HG02943 (cell line): ENCODE data around the gene ST3GAL2.
"Not testable (repeated sequence)": the region's sequence is repeated elsewhere in the genome, so short reads cannot be mapped to it uniquely, and the experiment has no call there.

ENCODE experiments used
- ATAC-seq: cut with Tn5 transposase; IDR thresholded peaks from one replicate; pipeline ENCODE4 v1.9.1; 2021; ENCODE audit warnings: mild to moderate bottlenecking, low read depth, moderate library complexity; ENCODE audit not compliant: unreplicated experiment

ST3GAL2 gene

DNA sequence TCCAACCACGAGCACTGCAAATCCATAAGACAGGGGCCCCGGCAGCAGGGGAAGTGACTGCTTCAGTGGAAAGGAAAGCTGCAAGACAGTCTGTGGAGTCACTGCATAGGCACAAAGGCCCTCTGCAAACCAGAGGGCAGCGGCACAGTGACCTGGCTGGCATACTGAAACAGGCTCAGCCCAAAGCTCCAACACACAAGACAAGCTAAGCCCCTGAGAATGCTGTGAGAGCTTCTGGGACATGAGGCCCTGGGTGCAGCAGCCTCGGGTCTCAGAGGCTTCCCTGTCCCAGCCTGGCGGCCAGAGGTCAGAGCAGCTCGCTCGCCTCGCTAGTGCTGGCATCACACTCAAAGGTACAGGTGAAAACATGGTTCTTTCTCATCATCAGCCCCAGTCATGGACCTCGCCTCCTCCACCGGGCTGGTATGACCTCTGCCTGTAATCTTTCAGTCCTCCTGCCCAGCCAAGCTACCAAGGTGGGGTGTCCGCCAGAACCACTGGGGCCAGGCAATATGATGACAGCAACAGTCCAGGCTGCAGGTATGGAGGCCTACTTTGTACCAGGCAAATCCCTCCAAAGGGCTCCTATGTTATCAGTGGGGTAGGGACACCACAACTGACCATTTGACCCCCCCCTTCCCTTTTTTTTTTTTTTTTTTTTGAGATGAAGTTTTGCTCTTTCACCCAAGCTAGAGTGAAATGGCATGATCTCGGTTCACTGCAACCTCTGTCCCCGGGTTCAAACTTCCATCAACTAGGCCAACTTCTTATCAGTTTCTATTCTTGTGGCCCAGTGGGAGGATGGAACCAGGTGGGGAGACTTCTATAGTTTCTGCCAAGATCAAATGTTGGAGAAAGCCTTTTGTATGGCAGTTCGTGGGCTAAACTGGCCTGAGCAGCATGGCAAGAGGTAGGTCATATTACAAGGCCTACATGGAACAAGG lies 19.2 kb downstream of the ST3GAL2 start:
- ATAC-seq: no peak

DNA sequence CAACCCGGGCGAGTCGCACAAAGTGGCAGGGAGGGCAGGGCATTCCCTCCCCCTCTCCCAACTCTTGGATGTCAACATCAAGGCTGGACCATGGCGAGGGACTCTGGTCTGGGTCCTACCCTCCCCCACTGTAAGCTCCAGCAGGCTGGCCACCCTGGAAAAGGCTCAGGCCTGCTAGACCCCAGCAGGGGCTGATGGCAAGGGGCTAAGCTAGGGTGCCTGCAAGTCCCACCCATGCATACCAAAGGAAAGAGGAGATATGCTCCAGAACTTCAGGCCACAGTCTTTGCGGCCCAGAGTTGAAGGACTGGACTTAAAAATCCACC lies 19.9 kb downstream of the ST3GAL2 start:
- no peak for ATAC-seq

DNA sequence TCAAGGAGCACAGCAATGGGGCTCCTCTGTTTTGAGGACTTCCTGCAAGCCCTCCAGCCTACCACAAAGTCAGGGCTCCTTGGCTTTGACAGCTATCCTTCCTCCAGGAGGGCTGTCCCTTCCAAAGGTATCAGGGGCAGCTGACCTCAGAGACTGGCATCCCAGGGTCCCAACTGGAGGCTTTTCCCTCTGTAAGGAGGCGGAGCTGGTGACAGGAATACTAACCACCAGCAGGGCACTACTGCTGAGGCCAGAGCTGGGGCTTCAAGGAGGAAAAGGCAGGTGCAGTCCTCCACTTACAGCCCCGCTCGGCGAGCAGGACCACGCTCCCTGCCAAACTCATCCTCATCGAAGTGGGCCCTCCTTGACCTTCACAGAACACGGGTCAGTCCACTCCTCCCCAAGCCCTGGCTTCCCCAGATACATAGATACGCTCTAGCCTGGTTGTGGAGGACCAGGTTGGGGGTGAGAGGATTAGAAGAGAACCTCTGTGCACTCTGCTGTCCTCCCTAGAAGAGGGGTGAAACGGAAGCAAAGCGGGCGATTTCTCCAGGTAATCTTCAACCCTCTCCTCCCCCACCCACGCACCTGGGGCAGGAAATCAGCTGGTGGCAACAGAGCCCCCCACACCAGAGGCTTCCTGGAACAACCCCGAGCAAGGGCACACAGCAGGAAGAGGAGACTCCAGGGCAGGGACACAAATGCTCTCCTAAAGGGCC lies 20.5 kb downstream of the ST3GAL2 start:
- ATAC-seq: no peak

DNA sequence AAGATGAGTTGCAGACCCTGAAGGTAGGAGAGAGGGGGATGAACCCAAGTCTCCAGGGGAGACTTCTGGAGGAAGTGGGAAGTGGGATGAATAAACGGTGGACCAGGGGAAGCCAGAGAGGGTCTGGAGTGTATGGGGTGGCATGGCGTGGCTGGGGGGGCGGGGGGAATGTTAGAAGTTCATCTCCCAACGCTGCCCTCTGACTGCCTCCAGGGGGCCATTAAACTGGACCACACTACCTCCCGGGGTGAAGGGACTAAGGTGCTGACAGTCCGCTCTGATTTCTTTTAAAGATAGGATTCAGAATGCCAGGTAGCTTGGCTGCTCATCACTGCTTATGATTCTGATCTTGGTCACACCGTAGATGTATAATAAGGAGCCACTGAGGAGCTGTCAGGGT lies 21.2 kb downstream of the ST3GAL2 start:
- ATAC-seq: no peak

DNA sequence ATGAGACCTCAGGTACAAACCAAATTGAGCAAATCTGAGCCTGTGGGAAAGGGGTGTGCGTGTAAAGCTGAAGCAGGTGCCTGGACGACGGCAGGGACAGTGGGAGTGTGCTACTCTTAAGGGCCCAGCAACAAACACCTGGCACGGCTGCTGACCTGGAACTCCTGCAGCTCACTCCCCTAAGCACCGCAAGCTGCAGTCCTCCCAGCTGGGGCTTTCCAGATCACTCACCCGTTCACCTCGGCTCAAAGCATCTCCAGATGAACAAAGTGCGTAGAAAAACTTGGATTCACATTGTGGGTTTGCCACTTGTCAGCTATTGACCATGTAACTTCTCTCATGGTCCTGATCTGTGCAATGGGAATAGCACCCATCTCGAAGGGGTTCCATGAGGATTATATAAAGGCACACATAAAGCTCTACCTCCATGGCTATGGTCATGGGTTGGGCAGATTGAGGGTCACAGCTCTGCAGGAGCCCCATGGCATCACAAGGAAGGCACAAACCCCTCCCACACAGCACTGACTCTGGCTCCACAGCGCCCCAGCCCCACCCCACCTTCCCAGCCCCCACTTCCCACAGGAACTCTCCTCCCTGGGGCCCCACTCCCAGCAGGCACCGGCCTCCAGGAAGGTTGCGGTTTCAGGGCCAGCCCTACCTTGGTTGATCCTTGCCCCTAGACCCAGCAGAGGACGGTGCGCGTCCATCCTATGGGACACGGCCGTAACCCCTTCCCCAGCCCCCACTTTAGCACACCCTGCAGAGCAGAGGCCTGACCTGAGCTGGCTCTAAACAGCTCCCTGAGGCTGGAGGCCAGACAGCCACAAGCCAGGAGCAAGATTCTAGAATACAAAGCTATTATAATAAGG lies 21.9 kb downstream of the ST3GAL2 start:
- no peak for ATAC-seq

DNA sequence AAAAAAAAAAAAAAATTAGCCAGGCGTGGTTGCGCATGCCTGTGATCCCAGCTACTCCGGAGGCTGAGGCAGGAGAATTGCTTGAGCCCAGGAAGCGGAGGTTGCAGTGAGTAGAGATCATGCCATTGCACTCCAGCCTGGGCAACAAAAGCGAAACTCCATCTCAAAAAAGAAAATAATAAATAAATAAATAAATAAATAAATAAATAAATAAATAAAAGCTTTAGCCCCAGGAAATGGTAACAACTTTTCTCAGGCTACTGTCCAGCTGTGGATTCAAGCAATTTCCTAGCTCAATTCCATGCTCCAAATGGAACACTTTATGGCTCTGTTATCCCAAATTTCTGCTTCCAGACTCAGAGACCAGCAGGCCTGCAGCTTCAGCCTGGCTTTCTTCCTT lies 25.3 kb downstream of the ST3GAL2 start:
- not testable (repeated sequence) for ATAC-seq

DNA sequence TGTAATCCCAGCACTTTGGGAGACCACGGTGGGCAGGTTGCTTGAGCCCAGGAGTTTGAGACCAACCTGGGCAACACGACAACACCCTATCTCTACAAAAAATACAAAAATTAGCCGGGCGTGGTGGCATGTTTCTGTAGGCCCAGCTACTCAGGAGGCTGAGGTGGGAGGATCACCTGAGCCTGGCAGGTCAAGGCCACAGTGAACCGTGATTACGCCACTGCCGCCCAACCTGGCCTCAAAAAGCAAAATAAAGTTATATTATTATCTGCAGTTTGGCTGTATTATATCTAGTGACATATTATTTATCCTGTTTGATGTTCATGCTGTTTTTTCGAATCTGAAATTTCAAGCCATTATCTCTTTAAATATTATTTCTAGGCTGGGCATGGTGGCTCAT lies 26.5 kb downstream of the ST3GAL2 start:
- ATAC-seq: no peak

DNA sequence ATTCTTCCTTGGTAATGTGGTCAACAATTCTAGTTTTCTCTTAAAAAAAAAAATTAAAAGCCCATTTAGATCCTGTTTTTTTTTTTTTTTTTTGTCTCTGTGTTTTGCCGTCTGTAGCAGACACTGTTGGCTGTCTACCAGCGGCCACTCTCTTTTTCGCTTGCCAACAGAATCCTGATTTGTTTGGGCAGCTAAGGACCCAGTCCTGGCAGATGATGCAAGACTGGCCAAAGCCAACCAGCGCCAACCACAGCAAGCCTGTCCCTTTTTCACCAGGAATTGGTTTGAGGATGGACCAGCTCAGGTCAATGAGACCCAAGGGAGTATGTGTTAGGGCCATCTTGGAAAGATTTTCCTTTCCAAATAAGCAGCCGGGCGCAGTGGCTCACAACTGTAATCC lies 28.2 kb downstream of the ST3GAL2 start:
- ATAC-seq: no peak

DNA sequence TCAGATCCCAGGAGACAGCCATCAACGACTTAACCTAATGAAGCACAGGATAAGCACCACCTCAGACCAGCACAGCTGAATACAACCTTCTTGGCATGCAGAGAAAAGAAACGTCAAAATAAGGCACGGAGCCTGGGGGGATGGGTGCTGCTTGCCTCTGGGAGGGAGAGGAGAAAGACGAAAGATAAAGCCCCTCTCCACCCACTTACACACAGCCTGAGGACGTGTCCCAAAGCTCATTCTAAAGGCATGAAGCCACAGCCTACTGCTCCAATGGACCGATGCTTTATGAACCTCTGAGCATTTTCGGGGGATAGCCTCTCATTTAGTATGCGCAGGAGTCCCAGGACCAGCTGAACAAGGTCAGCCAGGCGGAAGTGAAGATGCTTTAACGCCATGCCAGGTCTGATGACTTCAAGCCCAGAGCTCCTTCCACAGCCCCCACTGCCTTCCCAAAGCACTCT lies 31.1 kb downstream of the ST3GAL2 start:
- no peak for ATAC-seq

DNA sequence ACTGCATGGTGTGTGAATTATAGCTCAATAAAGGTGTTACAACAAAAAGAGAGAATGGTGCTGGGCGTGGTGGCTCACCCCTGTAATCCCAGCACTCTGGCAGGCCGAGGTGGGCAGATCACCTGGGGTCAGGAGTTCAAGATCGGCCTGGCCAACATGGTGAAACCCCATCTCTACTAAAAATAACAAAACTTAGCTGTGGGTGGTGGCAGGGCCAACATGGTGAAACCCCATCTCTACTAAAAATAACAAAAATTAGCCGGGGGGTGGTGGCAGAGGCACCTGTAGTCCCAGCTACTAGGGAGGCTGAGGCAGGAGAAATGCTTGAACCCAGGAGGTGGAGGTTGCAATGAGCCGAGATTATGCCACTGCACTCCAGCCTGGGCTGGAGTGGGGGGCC lies 32.8 kb downstream of the ST3GAL2 start:
- not testable (repeated sequence) for ATAC-seq

DNA sequence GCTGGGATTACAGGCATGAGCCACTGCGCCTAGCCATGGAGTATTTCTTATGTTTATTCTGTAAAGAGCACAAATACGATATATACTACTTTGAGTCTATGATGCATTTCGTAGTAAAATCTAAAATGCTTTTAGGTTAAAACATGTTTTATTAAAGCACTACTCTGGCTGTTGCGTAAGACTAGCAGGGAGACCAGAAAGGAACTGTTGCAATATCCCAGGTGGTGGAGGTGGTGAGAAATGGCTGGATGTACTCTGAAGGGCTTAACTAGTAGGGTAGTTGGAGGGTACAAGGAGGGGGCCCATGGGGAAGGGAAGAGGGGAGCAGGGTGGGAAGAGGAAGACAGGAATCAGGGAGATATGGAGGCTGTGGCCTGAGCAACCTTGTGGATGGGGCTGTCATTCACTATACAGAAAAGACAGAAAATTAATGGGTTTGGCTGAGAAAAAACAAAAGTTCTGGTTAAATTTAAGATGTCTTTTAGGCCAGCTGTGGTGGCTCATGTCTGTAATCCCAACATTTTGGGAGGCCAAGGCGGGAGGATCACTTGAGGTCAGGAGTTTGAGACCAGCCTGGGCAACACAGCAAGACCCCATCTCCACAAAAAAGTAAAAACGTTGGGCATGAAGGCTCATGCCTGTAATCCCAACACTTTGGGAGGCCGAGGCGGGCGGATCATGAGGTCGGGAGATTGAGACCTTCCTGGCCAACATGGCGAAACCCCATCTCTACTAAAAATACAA lies 35.8 kb downstream of the ST3GAL2 start:
- ATAC-seq: no peak

DNA sequence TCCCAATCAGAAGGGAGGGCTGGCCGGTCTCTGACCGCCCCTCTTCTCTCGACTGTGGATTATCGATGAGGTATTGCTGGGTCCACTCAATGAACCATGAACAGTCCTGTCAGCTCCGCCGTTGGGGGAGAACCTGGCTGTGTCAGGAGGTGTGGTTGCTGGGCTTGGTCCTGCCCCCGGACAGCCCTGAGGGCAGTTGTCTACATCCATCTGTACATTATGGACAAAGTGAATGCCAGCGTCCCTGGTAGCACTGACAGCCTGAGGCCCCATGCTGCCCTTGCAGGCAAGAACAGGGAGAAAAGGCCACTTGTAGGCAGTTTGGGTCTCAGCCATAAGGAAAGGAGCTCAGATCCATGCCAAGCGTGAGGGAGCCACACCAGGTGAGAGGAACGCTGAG lies 38.9 kb downstream of the ST3GAL2 start:
- no peak for ATAC-seq

DNA sequence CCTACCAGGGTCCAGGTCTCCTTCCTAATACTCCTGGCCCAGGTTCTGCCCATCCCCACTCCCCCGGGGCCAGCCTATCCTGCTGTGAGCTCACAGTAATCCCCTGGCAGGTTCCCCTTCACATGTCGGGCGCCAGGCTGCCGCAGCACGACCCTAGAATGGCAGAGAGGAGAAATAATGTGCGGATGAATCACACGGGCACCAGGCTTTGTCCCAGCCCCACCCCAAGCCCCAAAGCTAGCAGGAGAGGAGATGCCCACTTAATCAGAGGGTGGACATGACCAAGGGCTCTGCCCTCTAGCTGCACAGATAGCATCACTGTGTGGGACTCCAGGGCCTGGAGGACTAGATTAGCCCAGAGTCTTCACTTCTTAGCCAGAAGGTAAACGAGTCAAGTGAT lies 39.5 kb downstream of the ST3GAL2 start:
- ATAC-seq: no peak

DNA sequence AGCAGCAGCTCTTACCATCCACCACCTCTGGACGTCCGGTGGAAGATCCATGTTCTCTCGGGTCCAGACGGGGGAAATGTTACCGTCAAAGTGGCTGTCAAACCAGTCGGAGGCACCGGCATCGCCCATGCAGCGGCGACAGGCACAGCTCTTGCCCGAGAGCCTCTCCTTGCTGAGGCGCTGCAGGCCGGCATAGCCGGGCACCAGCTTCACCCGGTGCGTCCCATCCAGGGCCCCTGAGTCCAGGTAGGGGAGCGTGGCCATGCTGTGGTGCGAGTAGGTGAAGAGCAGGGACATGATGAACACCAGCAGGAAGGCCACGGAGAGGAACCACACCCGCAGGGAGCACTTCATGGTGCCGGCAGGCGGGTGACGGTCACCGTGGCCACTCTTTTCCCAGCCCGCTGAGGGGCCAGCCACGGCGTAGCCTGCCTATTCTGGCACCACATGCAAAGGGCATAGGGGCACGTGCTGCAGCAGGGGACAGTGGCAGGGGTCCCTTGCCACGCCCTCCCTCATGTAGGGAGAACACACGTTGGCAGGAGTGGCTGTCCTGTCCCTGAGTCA lies 40.6 kb downstream of the ST3GAL2 start:
- ATAC-seq: no peak

DNA sequence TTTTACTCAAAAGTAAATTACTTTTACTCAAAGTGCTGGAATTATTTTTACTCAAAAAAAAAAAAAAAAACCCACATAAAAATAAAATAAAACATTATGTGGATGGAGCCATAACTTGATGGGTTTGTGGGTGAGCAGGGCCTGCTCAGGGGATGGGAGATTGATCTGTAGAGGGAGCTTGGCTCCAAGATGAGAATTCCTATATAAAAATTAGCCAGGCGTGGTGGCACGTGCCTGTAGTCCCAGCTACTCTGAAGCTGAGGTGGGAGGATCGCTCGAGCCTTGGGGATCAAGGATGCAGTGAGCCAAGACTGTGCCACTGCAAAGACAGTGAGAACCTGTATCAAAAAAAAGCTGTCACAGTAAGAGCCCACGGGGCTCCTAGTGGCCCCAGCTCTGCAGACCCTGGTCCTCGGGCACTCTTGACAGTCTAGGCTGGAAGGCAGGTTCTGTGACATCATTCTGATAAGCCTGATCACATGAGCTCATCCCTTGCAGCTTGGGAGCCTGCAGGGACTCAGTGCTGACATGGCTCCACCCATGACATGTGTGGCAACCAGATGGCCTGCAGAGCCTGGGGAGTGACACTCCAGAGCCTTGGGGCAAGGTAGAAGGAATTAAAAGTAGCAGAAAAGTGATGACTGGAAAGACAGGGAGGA lies 42.5 kb downstream of the ST3GAL2 start:
- ATAC-seq: no peak

DNA sequence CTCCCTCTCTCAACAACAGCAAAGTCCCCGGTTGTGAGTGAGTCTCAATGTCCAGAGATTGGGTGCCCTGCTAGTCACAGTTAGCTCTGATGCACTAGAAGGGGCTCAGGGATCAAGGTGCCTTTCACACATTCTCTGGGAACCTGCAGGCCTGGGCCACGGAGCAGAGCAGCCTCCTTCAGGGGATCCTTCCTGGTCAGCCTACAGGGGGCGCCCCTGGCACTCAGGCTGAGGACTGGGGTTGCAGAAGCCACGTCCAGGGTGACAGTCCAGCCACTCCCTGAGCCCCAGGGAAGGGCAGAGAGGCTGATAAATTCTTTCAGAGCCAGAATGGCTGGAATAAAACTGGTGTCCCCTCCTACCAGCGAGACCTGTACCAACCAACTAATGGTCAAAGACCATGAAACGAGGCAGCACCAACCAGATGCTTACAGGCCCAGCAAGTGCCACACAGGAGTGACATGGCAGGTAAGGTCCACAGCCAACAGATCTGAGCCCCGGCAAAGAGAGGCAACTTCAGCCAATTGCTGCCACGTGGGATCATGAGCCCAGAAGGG lies 43.5 kb downstream of the ST3GAL2 start:
- ATAC-seq: no peak

DNA sequence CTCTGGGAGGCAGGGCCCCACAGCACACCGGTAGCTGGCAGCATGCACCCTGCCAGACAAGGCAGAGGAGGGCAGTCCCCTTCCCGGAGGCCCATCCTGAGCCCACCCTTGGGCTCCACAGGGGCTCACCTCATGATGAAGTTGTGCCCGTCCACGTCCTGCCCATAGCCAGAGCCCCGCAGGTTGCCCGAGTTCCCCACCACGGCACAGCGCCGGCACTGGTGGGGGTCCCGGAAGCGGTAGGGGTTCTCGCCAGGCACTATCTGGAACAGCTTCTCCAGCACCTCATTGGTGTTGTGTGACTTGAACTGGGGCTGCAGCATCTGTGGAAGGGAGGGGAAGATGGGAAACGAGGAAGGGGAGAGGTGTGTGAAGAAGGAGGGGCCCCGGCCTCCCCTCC lies 44.0 kb downstream of the ST3GAL2 start:
- no peak for ATAC-seq

DNA sequence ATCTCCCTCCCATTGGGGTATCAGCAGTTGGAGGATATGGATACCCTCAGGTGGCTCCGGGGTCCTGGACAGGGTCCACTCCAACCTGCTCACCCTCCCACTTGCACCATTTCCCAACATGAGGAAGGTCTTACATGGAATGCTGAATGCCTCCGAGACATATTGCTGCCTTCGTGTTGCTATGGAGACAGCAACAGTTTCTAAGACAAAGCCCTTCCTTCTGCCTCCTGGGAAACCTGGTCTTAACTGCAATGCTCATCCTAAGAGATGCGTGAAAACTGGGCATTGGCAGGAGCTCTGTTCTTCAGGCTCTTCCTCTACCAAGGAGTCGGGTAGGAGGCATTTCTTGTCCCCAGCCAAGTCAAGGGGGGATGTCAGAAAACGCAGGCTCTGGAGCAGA lies 45.2 kb downstream of the ST3GAL2 start:
- no peak for ATAC-seq

DNA sequence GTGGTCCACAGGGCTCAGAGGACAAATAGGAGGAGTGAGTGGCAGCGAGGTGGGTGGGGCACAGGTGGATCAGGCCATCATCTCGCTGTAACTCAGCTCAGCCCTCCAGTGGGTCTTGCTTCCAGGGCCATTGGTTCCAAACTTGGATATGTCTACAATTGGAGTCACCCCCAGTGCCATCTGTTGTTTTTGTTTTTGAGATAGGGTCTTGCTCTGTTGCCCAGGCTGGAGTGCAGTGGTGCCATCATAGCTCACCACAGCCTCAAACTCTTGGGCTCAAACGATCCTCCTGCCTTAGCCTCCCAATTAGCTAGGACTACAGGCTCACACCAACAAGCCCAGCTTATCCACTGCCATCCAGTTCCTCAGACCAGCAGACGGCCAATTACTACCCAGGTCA lies 46.3 kb downstream of the ST3GAL2 start:
- ATAC-seq: no peak
